ENCODE measurements around the gene THEMIS2.

DNA sequence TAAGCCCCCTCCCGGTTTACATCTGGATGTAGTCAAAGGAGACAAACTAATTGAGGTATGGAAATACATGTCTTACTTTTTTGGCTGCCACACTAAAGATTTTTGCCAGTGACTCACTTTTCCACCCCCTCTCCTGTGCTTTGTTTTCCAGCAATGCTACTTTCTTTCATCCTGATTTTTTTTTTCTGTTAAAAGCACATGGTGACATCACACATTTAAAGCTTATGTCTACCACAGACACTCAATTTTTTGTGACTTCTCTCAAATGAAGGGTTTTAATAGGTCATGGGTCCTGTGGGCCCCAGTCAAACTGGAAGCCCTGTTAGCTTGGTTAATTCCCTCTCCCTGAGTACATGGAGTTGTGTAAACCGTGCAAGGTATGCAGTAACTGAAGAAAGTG is 39.6 kb upstream of the THEMIS2 start:
- TF ChIP-seq EP300 (IDR thresholded peaks at IDR 0.05; ENCODE audit: borderline replicate concordance) = no peak
- no peak for TF ChIP-seq CEBPB (IDR thresholded peaks at IDR 0.05)
- TF ChIP-seq CREB1 (IDR thresholded peaks at IDR 0.05; ENCODE audit: low read depth) = no peak
- TF ChIP-seq, protein P1, sequence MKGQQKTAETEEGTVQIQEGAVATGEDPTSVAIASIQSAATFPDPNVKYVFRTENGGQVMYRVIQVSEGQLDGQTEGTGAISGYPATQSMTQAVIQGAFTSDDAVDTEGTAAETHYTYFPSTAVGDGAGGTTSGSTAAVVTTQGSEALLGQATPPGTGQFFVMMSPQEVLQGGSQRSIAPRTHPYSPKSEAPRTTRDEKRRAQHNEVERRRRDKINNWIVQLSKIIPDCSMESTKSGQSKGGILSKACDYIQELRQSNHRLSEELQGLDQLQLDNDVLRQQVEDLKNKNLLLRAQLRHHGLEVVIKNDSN (IDR thresholded peaks at IDR 0.05) = no peak
- TF ChIP-seq TAF1 (IDR thresholded peaks at IDR 0.05; ENCODE audit: low read depth) = no peak
- TF ChIP-seq RAD21 (IDR thresholded peaks at IDR 0.05; ENCODE audit: low read depth) = no peak
- no peak for TF ChIP-seq YY1 (IDR thresholded peaks at IDR 0.05; ENCODE audit: low read depth)
- no peak for TF ChIP-seq ZBTB7A (IDR thresholded peaks at IDR 0.05; ENCODE audit: low read depth)
- TF ChIP-seq TCF12 (IDR thresholded peaks at IDR 0.05; ENCODE audit: low read depth) = no peak
- TF ChIP-seq EGR1 (IDR thresholded peaks at IDR 0.05) = no peak
- TF ChIP-seq NFIC (IDR thresholded peaks at IDR 0.05) = no peak

Measured in Ishikawa (cell line).